Measurements from ENCODE around the gene MTUS2. TPM values are rescaled to one million over a fixed set of nuclear protein-coding genes. Genes with fewer than 3 reads are reported as not detected.

The MTUS2 gene
- total and polyA plus RNA-seq, 10 of the 15 experiments (the other 5 are each of a cell fraction or from before 2014, with no cell fraction given): under 0.01 to 0.05 (median 0.02) TPM; not detected in 6

- no peak for DNase-seq (ENCODE audit: low read depth, low spot score)
- no peak for ATAC-seq
- Histone ChIP-seq H3K4me1 (ENCODE audit: control insufficient read depth, insufficient read depth, low read length) (no peaks in the 10 kb centered on the region), H3K9me3 (replicated peaks; ENCODE audit: control insufficient read depth, insufficient read depth, low read length) (no peaks in the 10 kb centered on the region), H3K79me2 (ENCODE audit: control insufficient read depth, insufficient read depth, low read length) (no peaks in the 10 kb centered on the region), H3K27ac (ENCODE audit: control insufficient read depth, insufficient read depth) (no peak overlapping the region), H3K4me3 (no peak overlapping the region), H4K20me1 (ENCODE audit: control insufficient read depth, insufficient read depth) (no peaks in the 10 kb centered on the region), H3K9ac (ENCODE audit: control insufficient read depth, insufficient read depth, low read length) (no peak overlapping the region), H3K27me3 (replicated peaks in 1 of 2; ENCODE audit: control insufficient read depth in 2 of 2, insufficient read depth in 2 of 2, low read length in 1 of 2) (no peaks in the 10 kb centered on the region), H3K36me3 (ENCODE audit: control insufficient read depth in 2 of 2, insufficient read depth in 2 of 2, low read length in 1 of 2) (no peaks in the 10 kb centered on the region), H3K4me2 (ENCODE audit: control insufficient read depth, insufficient read depth) (no peak overlapping the region), H2AFZ (ENCODE audit: control insufficient read depth, low read depth, low read length) (no peak overlapping the region)
- intact Hi-C loops (cut with micrococcal nuclease; ENCODE audit: unreplicated experiment) (no loop called here), in situ Hi-C loops (cut with MboI) (no loop called here)
- CTCF ChIA-PET: no interaction called here
- RAD21 ChIA-PET (ENCODE audit: unreplicated experiment): no interaction called here
- BruUV-seq (replicated peaks): no TSS peak
- POLR2A ChIA-PET: no interaction called here
- no peak for FAIRE-seq
- TF ChIP-seq CREB1 (IDR thresholded peaks at IDR 0.05; ENCODE audit: low read depth): no peak
- no peak for TF ChIP-seq E2F8 (IDR thresholded peaks at IDR 0.05; ENCODE audit: low read depth, partially characterized antibody)
- no peak for TF ChIP-seq SMAD5 (IDR thresholded peaks at IDR 0.05; ENCODE audit: low read depth)
- WGBS (ENCODE audit: insufficient coverage, insufficient replicate concordance, low lambda C conversion rate, missing lambda C conversion rate): 62% methylated on average over 2 of the region's 2 CpGs
- SMC1A ChIA-PET (ENCODE audit: uncharacterized antibody, unreplicated experiment): no interaction called here
Observed at GRCh38 chr13:29111446-29111845, 291.3 kb downstream of the MTUS2 start.

GRCh38 chr13:29115842-29116241 lies 295.7 kb downstream of the MTUS2 start:
- SMC1A ChIA-PET (ENCODE audit: uncharacterized antibody, unreplicated experiment): no interaction called here
- no peak overlapping the region for H3K9ac ChIP-seq (ENCODE audit: control insufficient read depth, insufficient read depth, low read length)
- RAD21 ChIA-PET (ENCODE audit: unreplicated experiment): no interaction called here
- no peaks in the 10 kb centered on the region for H3K27me3 ChIP-seq (replicated peaks in 1 of 2; ENCODE audit: control insufficient read depth in 2 of 2, insufficient read depth in 2 of 2, low read length in 1 of 2)
- no peak overlapping the region for H3K4me2 ChIP-seq (ENCODE audit: control insufficient read depth, insufficient read depth)
- H3K4me3 ChIP-seq: no peak overlapping the region
- ATAC-seq: no peak
- CTCF ChIA-PET: no interaction called here
- no peak overlapping the region for H2AFZ ChIP-seq (ENCODE audit: control insufficient read depth, low read depth, low read length)
- FAIRE-seq: no peak
- in situ Hi-C loops (cut with MboI) (no loop called here), intact Hi-C loops (cut with micrococcal nuclease; ENCODE audit: unreplicated experiment) (no loop called here)
- no peak overlapping the region for H3K27ac ChIP-seq (ENCODE audit: control insufficient read depth, insufficient read depth)
- no peaks in the 10 kb centered on the region for H3K4me1 ChIP-seq (ENCODE audit: control insufficient read depth, insufficient read depth, low read length)
- no peaks in the 10 kb centered on the region for H3K79me2 ChIP-seq (ENCODE audit: control insufficient read depth, insufficient read depth, low read length)
- H3K36me3 ChIP-seq (ENCODE audit: control insufficient read depth in 2 of 2, insufficient read depth in 2 of 2, low read length in 1 of 2): no peaks in the 10 kb centered on the region
- WGBS (ENCODE audit: insufficient coverage, insufficient replicate concordance, low lambda C conversion rate, missing lambda C conversion rate): 0% methylated on average over 1 of the region's 1 CpG
- no peaks in the 10 kb centered on the region for H4K20me1 ChIP-seq (ENCODE audit: control insufficient read depth, insufficient read depth)
- BruUV-seq (replicated peaks): no TSS peak
- POLR2A ChIA-PET: no interaction called here
- DNase-seq (ENCODE audit: low read depth, low spot score): no peak
- H3K9me3 ChIP-seq (replicated peaks; ENCODE audit: control insufficient read depth, insufficient read depth, low read length): no peaks in the 10 kb centered on the region; the same call in 2 of the 3 replicates
- TF ChIP-seq RFX5 (IDR thresholded peaks at IDR 0.05; ENCODE audit: low read depth, low read length) (no peak), ATF2 (IDR thresholded peaks at IDR 0.05; ENCODE audit: low read length) (no peak), PRDM15 (CRISPR knock-in tag; IDR thresholded peaks at IDR 0.05) (no peak), MLLT1 (IDR thresholded peaks at IDR 0.05) (no peak), MAX (IDR thresholded peaks at IDR 0.05; ENCODE audit: low read depth, low read length) (no peak)
